Tibial nerve (tissue), 3 donors: Measurements from ENCODE around the gene AKAP12.

Source experiments
- CTCF ChIP-seq, 5 experiments: fragments of 200-600 bp in 3 of 5; fragments of 450-650 bp in 2 of 5; sonication (generic) in 3 of 5; IDR thresholded peaks; one replicate each; pipeline ENCODE4 v1.5.1; 2016 to 2019; ENCODE audit warnings: antibody characterized with exemption in 5 of 5, mild to moderate bottlenecking in 3 of 5, moderate library complexity in 2 of 5
- POLR2A ChIP-seq, 2 donors: fragments of 450-650 bp; IDR thresholded peaks; one replicate each; pipeline ENCODE4 v1.6.1; 2017; ENCODE audit warnings: antibody characterized with exemption in 2 of 2, mild to moderate bottlenecking in 2 of 2, moderate library complexity in 2 of 2

- no peak for TF ChIP-seq POLR2A (IDR thresholded peaks at IDR 0.05)
- TF ChIP-seq CTCF (IDR thresholded peaks at IDR 0.05) = peak in 2 of 5 experiments; percentile 3 to 17
Measured at GRCh38 chr6:151390851-151391470, 151.2 kb downstream of the AKAP12 start.
